HepG2 (cell line): ENCODE data around the gene TUBA4A. TPM values are rescaled to one million over a fixed set of nuclear protein-coding genes. Genes with fewer than 3 reads are reported as not detected.

Experiments
- AKNA ChIP-seq: sonication (generic); formaldehyde crosslinking; IDR thresholded peaks from 2 replicates; pipeline ENCODE4 v1.4.0; 2020; ENCODE audit warnings: missing genetic modification reagents, borderline replicate concordance
- CBX5 ChIP-seq: sonication (generic); formaldehyde crosslinking; IDR thresholded peaks from 2 replicates; pipeline ENCODE4 v1.4.0; 2020; ENCODE audit warnings: missing genetic modification reagents, borderline replicate concordance
- DR1 ChIP-seq: sonication (generic); formaldehyde crosslinking; IDR thresholded peaks from 2 replicates; pipeline ENCODE4 v1.8.0; 2021; ENCODE audit warnings: mild to moderate bottlenecking, missing genetic modification reagents, inconsistent platforms
- GTF3A ChIP-seq: sonication (generic); formaldehyde crosslinking; conservative IDR thresholded peaks from 2 replicates; pipeline ENCODE4 v1.4.0; 2020; ENCODE audit warnings: mild to moderate bottlenecking, missing genetic modification reagents
- HNRNPK ChIP-seq: fragments of 200-400 bp; formaldehyde crosslinking; IDR thresholded peaks from 2 replicates; pipeline ENCODE4 v1.6.1; 2018; ENCODE audit warnings: low read length, low read depth, moderate library complexity, mild to moderate bottlenecking; ENCODE audit not compliant: poor library complexity, severe bottlenecking
- KDM5A ChIP-seq: fragments of 200-600 bp; sonication (generic); IDR thresholded peaks from 2 replicates; pipeline ENCODE4 v1.7.0; 2018; ENCODE audit warnings: antibody characterized with exemption, mild to moderate bottlenecking, low read length, borderline replicate concordance
- MAFF ChIP-seq: IDR thresholded peaks from 2 replicates; pipeline ENCODE4 v1.6.1; 2011; ENCODE audit warnings: low read depth, low read length, improper control_type of control experiment
- MIER2 ChIP-seq: IDR thresholded peaks from 2 replicates; pipeline ENCODE4 v1.6.1; 2016; ENCODE audit warnings: missing biosample characterization, missing genetic modification reagents
- NFE2L1 ChIP-seq: sonication (generic); formaldehyde crosslinking; IDR thresholded peaks from 2 replicates; pipeline ENCODE4 v1.4.0; 2020; ENCODE audit warnings: missing genetic modification reagents, mild to moderate bottlenecking, borderline replicate concordance
- TCF7 ChIP-seq: sonication (generic); IDR thresholded peaks from 2 replicates; pipeline ENCODE4 v1.6.1; 2016; ENCODE audit warnings: antibody characterized with exemption, low read depth
- ZGPAT ChIP-seq: IDR thresholded peaks from 2 replicates; pipeline ENCODE4 v1.6.1; 2016; ENCODE audit warnings: mild to moderate bottlenecking
- ZNF781 ChIP-seq: sonication (generic); formaldehyde crosslinking; IDR thresholded peaks from 2 replicates; pipeline ENCODE4 v1.5.1; 2020; ENCODE audit warnings: borderline replicate concordance, mild to moderate bottlenecking, missing genetic modification reagents; ENCODE audit errors: not compliant biosample characterization
- ZNF784 ChIP-seq: sonication (generic); formaldehyde crosslinking; IDR thresholded peaks from 2 replicates; pipeline ENCODE4 v1.5.1; 2020; ENCODE audit warnings: missing genetic modification reagents, mild to moderate bottlenecking, borderline replicate concordance
- polyA plus RNA-seq, 8 experiments: library from polyadenylated mRNA; depleted of rRNA in 3 of 8; stranded (reverse) in 7 of 8; unstranded in 1 of 8; fragments of >200 nt; fragmentation: Illumina TruSeq in 4 of 8; extraction: Trizol in 4 of 8; gene quantifications; 2 replicates each; pipeline versions ENCODE4 v1.2.1 to v1.2.3, GENCODE V29; 2011 to 2016; ENCODE audit warnings: low read depth in 4 of 8, missing spikeins in 1 of 8, mixed read lengths in 1 of 8; ENCODE audit not compliant: insufficient read depth in 1 of 8
- total RNA-seq, 5 experiments: library from RNA; depleted of rRNA; stranded (reverse); fragments of >200 nt; fragmentation: Illumina TruSeq; extraction: Trizol; gene quantifications; 2 replicates each; pipeline ENCODE4 v1.2.3, GENCODE V29; 2016; ENCODE audit warnings: low read depth in 1 of 5
- TF ChIP-seq, protein P1 (sequence below): sonication (generic); formaldehyde crosslinking; conservative IDR thresholded peaks from 2 replicates; pipeline ENCODE4 v1.8.0; 2022; ENCODE audit warnings: missing genetic modification reagents
- TF ChIP-seq, protein P2 (sequence below): sonication (generic); formaldehyde crosslinking; IDR thresholded peaks from 2 replicates; pipeline ENCODE4 v1.4.0; 2020; ENCODE audit warnings: mild to moderate bottlenecking, low read depth, missing genetic modification reagents
- TF ChIP-seq, protein P3 (sequence below): sonication (generic); formaldehyde crosslinking; conservative IDR thresholded peaks from 2 replicates; pipeline ENCODE4 v1.4.0; 2020; ENCODE audit warnings: missing genetic modification reagents

TUBA4A gene
- total and polyA plus RNA-seq, 2 of the 13 experiments (the other 11 are each of a cell fraction or from before 2014, with no cell fraction given), result 1.3 to 12.7 TPM

- TF ChIP-seq KDM5A, result peak; percentile 68; the same call in 1 of the 2 replicates
- no peak for TF ChIP-seq GTF3A (CRISPR knock-in tag)
- TF ChIP-seq ZNF784 (CRISPR knock-in tag), result peak; percentile 0; the same call in 1 of the 2 replicates
- TF ChIP-seq AKNA, result 0 out of 2 replicates have a peak, but pooled peaks have one; percentile 36
- no peak for TF ChIP-seq DR1
- TF ChIP-seq, protein P1, sequence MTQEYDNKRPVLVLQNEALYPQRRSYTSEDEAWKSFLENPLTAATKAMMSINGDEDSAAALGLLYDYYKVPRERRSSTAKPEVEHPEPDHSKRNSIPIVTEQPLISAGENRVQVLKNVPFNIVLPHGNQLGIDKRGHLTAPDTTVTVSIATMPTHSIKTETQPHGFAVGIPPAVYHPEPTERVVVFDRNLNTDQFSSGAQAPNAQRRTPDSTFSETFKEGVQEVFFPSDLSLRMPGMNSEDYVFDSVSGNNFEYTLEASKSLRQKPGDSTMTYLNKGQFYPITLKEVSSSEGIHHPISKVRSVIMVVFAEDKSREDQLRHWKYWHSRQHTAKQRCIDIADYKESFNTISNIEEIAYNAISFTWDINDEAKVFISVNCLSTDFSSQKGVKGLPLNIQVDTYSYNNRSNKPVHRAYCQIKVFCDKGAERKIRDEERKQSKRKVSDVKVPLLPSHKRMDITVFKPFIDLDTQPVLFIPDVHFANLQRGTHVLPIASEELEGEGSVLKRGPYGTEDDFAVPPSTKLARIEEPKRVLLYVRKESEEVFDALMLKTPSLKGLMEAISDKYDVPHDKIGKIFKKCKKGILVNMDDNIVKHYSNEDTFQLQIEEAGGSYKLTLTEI, result no peak
- no peak; the same call in 1 of the 2 replicates for TF ChIP-seq CBX5 (CRISPR knock-in tag)
- 0 out of 2 replicates have a peak, but pooled peaks have one; percentile 50 for TF ChIP-seq NFE2L1 (CRISPR knock-in tag)
- no peak for TF ChIP-seq MIER2 (CRISPR knock-in tag)
- TF ChIP-seq TCF7, result no peak
- peak; percentile 80 for TF ChIP-seq ZNF781 (CRISPR knock-in tag)
- TF ChIP-seq MAFF, result no peak
- no peak for TF ChIP-seq ZGPAT
- TF ChIP-seq, protein P2, sequence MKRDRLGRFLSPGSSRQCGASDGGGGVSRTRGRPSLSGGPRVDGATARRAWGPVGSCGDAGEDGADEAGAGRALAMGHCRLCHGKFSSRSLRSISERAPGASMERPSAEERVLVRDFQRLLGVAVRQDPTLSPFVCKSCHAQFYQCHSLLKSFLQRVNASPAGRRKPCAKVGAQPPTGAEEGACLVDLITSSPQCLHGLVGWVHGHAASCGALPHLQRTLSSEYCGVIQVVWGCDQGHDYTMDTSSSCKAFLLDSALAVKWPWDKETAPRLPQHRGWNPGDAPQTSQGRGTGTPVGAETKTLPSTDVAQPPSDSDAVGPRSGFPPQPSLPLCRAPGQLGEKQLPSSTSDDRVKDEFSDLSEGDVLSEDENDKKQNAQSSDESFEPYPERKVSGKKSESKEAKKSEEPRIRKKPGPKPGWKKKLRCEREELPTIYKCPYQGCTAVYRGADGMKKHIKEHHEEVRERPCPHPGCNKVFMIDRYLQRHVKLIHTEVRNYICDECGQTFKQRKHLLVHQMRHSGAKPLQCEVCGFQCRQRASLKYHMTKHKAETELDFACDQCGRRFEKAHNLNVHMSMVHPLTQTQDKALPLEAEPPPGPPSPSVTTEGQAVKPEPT (CRISPR knock-in tag), result 0 out of 2 replicates have a peak, but pooled peaks have one; percentile 21
- TF ChIP-seq, protein P3, sequence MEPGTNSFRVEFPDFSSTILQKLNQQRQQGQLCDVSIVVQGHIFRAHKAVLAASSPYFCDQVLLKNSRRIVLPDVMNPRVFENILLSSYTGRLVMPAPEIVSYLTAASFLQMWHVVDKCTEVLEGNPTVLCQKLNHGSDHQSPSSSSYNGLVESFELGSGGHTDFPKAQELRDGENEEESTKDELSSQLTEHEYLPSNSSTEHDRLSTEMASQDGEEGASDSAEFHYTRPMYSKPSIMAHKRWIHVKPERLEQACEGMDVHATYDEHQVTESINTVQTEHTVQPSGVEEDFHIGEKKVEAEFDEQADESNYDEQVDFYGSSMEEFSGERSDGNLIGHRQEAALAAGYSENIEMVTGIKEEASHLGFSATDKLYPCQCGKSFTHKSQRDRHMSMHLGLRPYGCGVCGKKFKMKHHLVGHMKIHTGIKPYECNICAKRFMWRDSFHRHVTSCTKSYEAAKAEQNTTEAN (CRISPR knock-in tag), result peak; percentile 59; the same call in 1 of the 2 replicates
- TF ChIP-seq HNRNPK, result no peak
Measured at GRCh38 chr2:219230059-219230540, 23.6 kb downstream of the TUBA4A start (continued).
